WTC11 (cell line): ENCODE measurements around the gene CPNE4.

ENCODE experiments used
- ESRRA ChIP-seq: sonication (generic); formaldehyde crosslinking; IDR thresholded peaks from 2 replicates; pipeline ENCODE4 v1.8.1; 2022; ENCODE audit warnings: mild to moderate bottlenecking, missing genetic modification reagents, borderline replicate concordance
- KAT7 ChIP-seq: sonication (generic); formaldehyde crosslinking; IDR thresholded peaks from 2 replicates; pipeline ENCODE4 v1.8.1; 2023; ENCODE audit warnings: missing genetic modification reagents, mild to moderate bottlenecking, borderline replicate concordance
- SP1 ChIP-seq: sonication (generic); formaldehyde crosslinking; conservative IDR thresholded peaks from 2 replicates; pipeline ENCODE4 v1.8.1; 2022; ENCODE audit warnings: missing genetic modification reagents
- ZNF423 ChIP-seq: fragments of 250-450 bp; sonication (Bioruptor Pico); IDR thresholded peaks from 2 replicates; pipeline ENCODE4 v2.1.2; 2022; ENCODE audit warnings: mild to moderate bottlenecking, moderate library complexity
- TF ChIP-seq, protein P1 (sequence below): fragments of 200-600 bp; IDR thresholded peaks from 2 replicates; pipeline ENCODE4 v1.8.0; 2022; ENCODE audit warnings: antibody characterized with exemption
- TF ChIP-seq, protein P2 (sequence below): sonication (generic); formaldehyde crosslinking; IDR thresholded peaks from 2 replicates; pipeline ENCODE4 v1.8.1; 2023; ENCODE audit warnings: mild to moderate bottlenecking, missing genetic modification reagents, moderate library complexity
- TF ChIP-seq, protein P3 (sequence below): fragments of 250-450 bp; sonication (Bioruptor Pico); IDR thresholded peaks from 2 replicates; pipeline ENCODE4 v1.9.0; 2021; ENCODE audit warnings: mild to moderate bottlenecking

DNA sequence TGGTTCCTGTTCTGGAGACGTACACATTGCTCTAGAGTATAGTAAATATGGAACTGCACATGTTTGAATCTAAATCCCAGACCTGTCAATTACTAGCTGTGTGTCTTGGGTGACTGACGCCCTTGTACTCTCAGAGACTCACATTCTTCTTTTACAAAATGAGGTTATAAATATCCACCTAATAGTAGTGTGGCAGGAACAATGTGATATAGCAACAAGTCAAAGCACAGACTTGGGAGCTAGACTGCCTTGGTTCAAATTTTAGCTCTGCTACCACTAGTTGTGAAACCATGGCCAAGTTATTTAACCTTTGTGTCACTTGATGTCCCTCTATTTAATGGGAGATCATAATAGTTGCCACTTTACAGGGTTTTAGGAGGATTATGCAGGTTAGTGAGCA, 245.6 kb downstream of the CPNE4 start:
- TF ChIP-seq SP1 (CRISPR knock-in tag) (no peak), KAT7 (CRISPR knock-in tag) (no peak), ZNF423 (no peak), ESRRA (CRISPR knock-in tag) (no peak)
- TF ChIP-seq, protein P1, sequence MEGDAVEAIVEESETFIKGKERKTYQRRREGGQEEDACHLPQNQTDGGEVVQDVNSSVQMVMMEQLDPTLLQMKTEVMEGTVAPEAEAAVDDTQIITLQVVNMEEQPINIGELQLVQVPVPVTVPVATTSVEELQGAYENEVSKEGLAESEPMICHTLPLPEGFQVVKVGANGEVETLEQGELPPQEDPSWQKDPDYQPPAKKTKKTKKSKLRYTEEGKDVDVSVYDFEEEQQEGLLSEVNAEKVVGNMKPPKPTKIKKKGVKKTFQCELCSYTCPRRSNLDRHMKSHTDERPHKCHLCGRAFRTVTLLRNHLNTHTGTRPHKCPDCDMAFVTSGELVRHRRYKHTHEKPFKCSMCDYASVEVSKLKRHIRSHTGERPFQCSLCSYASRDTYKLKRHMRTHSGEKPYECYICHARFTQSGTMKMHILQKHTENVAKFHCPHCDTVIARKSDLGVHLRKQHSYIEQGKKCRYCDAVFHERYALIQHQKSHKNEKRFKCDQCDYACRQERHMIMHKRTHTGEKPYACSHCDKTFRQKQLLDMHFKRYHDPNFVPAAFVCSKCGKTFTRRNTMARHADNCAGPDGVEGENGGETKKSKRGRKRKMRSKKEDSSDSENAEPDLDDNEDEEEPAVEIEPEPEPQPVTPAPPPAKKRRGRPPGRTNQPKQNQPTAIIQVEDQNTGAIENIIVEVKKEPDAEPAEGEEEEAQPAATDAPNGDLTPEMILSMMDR, result no peak
- TF ChIP-seq, protein P2, sequence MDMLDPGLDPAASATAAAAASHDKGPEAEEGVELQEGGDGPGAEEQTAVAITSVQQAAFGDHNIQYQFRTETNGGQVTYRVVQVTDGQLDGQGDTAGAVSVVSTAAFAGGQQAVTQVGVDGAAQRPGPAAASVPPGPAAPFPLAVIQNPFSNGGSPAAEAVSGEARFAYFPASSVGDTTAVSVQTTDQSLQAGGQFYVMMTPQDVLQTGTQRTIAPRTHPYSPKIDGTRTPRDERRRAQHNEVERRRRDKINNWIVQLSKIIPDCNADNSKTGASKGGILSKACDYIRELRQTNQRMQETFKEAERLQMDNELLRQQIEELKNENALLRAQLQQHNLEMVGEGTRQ (CRISPR knock-in tag), result no peak
- TF ChIP-seq, protein P3, sequence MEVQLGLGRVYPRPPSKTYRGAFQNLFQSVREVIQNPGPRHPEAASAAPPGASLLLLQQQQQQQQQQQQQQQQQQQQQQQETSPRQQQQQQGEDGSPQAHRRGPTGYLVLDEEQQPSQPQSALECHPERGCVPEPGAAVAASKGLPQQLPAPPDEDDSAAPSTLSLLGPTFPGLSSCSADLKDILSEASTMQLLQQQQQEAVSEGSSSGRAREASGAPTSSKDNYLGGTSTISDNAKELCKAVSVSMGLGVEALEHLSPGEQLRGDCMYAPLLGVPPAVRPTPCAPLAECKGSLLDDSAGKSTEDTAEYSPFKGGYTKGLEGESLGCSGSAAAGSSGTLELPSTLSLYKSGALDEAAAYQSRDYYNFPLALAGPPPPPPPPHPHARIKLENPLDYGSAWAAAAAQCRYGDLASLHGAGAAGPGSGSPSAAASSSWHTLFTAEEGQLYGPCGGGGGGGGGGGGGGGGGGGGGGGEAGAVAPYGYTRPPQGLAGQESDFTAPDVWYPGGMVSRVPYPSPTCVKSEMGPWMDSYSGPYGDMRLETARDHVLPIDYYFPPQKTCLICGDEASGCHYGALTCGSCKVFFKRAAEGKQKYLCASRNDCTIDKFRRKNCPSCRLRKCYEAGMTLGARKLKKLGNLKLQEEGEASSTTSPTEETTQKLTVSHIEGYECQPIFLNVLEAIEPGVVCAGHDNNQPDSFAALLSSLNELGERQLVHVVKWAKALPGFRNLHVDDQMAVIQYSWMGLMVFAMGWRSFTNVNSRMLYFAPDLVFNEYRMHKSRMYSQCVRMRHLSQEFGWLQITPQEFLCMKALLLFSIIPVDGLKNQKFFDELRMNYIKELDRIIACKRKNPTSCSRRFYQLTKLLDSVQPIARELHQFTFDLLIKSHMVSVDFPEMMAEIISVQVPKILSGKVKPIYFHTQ (CRISPR knock-in tag), result no peak
